Ecto neural progenitor cell (in vitro differentiated cells): ENCODE results near the gene ESRP2.

ENCODE experiments used
- DNase-seq: peaks from one replicate; pipeline ENCODE4 v3.0.0-alpha.2; 2018; ENCODE audit warnings: low spot score

Gene ESRP2

GRCh38 chr16:68263559-68264127 is 27.7 kb upstream of the ESRP2 start:
- no peak for DNase-seq

DNA sequence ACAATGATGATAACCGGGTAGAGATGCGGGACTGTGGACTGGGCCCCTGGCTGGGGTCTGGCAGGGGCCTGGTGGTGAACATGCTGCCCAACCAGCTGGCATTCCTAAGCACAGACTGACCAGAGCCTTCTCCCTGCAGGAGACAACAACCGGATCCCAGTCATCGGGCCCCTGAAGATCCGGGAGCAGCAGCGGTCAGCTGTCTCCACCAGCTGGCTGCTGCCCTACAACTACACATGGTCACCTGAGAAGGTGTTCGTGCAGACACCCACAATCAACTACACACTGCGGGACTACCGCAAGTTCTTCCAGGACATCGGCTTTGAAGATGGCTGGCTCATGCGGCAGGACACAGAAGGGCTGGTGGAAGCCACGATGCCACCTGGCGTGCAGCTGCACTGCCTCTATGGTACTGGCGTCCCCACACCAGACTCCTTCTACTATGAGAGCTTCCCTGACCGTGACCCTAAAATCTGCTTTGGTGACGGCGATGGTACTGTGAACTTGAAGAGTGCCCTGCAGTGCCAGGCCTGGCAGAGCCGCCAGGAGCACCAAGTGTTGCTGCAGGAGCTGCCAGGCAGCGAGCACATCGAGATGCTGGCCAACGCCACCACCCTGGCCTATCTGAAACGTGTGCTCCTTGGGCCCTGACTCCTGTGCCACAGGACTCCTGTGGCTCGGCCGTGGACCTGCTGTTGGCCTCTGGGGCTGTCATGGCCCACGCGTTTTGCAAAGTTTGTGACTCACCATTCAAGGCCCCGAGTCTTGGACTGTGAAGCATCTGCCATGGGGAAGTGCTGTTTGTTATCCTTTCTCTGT is 23.3 kb upstream of the ESRP2 start:
- no peak for DNase-seq

- no peak for DNase-seq
Observed at GRCh38 chr16:68257906-68258800, 22.2 kb upstream of the ESRP2 start.

- DNase-seq = no peak
Observed at GRCh38 chr16:68257251-68257905, 21.5 kb upstream of the ESRP2 start.

DNA sequence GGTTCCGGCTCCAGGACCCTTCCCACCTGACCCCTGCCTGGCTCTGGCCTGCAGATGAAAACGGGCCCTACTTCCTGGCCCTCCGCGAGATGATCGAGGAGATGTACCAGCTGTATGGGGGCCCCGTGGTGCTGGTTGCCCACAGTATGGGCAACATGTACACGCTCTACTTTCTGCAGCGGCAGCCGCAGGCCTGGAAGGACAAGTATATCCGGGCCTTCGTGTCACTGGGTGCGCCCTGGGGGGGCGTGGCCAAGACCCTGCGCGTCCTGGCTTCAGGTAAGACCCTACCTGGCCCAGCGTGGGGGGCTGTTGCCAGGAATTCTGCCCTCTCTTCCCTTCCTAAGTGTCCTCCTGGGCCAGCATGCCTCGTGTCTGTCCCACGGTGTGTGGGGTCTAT is 19.8 kb upstream of the ESRP2 start:
- DNase-seq = no peak

- no peak for DNase-seq
Observed at GRCh38 chr16:68253721-68254120, 17.8 kb upstream of the ESRP2 start.

DNA sequence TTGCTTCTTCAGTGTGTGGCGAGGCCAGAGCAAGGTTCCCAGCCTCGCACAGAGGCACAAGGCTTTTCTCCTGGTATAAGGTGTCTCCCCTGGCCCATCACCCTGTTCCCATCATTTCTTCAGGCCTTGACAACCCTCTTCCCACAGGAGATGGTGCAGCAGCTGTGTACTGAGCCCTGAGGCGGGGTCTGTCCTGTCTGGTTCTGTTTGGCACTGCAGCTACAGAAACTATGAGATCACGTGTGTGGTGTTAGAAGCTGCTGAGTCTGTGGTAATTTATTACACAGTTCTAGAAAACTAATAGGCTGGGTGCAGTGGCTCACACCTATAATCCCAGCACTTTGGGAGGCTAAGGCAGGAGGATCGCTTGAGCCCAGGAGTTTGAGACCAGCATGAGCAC is 16.5 kb upstream of the ESRP2 start:
- DNase-seq = no peak

DNA sequence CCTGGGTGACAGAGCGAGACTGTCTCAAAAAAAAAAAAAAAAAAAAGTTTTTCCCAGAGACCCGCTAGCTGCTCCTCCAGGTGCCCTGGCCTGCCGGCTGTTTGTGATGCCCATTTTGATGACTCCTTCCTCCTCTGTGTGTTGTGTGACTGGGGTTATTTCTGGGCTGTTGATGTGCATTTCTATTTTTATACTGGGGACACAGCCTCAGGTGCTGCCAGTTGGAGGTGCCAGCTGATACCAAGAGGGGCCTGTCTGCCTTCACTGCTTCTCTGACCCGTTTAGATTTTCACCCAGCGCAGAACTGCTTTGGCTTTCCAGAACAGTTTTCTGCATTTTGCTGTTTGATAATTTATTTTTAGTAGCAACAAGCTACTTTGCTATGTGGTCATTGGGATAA is 15.9 kb upstream of the ESRP2 start:
- no peak for DNase-seq

- DNase-seq = no peak
Observed at GRCh38 chr16:68250951-68251350, 15.0 kb upstream of the ESRP2 start.

GRCh38 chr16:68249371-68249770 is 13.4 kb upstream of the ESRP2 start:
- DNase-seq = no peak

DNA sequence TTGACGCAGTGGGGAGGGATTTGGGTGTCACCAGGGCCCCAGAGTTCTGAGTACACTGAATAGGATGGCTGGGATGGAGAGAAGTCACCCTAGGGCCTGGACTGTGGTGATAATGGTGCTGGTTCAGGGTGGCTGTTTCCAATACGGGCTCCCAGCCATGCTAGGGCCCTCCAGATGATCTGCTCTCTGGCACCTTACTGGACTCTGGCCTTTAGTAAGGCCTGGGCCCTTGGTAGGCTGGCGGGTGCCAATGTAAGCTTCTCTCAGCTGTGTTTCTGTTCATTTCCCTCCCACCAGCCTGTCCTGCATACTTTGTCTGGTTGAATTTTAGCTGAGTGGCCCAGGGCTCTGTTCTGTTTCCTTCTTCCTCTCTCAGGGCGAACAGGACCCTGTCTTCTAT is 12.0 kb upstream of the ESRP2 start:
- DNase-seq = no peak

DNA sequence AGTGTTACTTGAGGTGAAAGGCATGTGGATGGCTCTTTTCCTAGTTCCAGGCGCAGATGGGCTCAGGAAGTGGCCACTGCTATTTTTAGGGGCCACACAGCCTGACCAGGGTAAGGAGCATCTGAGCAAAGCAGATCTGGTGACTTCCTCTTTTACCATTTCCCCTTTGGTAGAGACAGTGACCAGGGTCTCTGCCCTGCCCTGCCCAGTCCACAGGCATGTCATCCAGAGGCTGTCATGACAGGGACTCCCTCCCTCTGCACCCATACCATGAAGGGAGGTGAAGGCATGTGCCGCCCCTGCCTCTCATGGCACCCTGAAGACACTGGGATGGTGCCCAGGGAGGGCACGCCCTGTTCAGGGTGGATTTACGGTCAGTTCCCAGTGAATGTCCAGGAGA is 11.5 kb upstream of the ESRP2 start:
- DNase-seq = no peak

- no peak for DNase-seq
Observed at GRCh38 chr16:68246666-68247065, 10.7 kb upstream of the ESRP2 start.

DNA sequence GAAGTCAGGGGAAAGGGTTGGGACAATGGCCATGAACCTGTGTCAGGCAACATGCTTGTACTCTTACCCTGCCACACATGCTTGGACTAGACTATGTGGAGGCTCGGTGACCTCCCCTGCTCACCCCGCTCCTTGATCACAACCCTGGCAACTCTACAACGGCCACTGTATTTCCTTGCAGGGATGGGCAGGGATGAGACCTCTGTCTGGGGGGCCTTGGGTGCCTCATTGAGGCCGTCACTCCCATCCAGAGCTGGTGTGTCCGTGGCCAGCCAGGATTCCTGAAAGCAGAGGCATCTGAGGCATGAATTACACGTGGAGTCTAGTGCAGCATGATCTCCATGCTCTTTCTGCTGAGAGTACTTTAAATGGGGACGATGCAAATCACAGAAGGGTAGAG is 10.2 kb upstream of the ESRP2 start:
- no peak for DNase-seq

- DNase-seq = peak; percentile 98
Observed at GRCh38 chr16:68244903-68245853, 9.3 kb upstream of the ESRP2 start, which contains the start of gene PLA2G15. Gene PLA2G15 (plus strand): TSS chr16:68245373. CDS start chr16:68245427, 54 bp downstream.

GRCh38 chr16:68244481-68244902 is 8.6 kb upstream of the ESRP2 start:
- no peak for DNase-seq

DNA sequence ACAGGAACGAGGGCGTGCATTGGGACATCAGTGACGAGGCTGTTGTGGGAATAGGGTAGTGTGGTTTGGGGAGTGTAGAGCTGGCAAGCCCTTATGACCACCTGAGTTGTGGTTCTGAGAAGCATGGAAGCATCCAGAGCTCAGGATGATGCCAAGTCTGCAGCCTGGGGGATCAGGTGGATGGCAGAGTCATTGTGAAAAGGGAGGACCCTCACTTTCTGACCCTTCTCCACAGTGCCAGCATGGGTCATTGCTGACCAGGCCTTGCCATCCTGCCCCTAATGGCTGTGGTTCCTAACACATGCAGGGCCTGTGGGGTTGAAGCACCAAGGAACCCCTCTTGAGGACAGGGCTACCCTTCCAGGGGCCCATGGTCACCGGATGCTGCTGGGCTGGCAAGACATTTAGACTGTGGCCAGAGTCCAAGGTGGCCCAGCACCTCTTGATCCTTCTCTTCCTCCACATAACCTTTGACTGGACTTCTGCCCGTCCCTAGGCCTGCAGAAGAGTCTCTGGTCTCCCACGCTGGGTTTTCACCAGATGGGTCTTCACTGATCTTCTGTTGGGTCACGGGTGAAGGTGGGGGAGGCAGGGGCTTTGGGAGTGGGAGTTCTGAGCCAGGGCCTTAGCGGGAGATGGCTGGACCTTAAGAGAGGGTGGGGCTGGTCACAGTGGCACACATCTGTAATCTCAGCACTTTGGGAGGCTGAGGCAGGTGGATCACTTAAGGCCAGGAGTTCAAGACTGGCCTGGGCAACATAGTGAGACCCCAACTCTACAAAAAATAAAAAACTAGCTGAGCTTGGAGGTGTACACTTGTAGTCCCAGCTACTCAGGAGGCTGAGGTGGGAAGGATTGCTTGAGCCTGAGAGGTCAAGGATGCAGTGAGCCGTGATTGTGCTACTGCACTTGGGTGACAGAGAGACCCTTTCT is 7.3 kb upstream of the ESRP2 start:
- DNase-seq = no peak

DNA sequence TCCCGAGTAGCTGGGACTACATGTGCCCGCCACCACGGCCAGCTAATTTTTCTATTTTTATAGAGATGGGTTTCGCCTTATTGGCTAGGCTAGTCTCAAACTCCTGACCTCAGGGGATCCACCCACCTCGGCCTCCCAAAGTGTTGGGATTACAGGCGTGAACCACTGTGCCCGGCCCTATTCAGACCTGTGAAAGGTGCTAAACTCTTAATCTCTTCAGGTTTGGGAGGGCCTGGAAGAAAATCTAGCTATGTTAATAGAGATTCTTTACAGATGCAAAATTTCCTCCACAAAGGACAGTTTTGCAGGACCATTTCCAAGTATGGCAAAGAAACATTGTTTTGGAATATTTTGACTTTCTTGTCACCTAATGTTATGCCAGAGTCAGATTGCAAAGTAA is 6.2 kb upstream of the ESRP2 start:
- no peak for DNase-seq

DNA sequence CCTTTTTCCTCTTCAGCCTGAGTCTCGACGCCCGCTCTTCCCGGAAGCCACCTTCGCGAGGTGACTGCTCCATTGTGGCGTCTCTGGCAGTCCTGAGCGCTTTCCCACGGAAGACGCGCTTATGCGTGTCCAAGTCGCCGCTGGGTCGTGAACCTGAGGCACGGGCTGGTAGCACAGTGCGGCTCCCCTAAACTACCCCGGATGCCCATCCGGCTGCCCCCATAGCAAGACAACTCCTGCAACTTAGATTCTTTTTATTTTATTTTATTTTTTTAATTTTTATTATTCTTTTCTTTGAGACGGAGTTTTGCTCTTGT is 2.1 kb upstream of the ESRP2 start:
- no peak for DNase-seq
